Dermis blood vessel endothelial cell (primary cell): ENCODE measurements around the gene UQCC2. TPM values are rescaled to one million over a fixed set of nuclear protein-coding genes. Genes with fewer than 3 reads are reported as not detected.

Experiments used
- DNase-seq: peaks from one replicate; pipeline ENCODE4 v3.0.0; 2010
- total RNA-seq: library from RNA; depleted of rRNA; stranded (reverse); fragments of >200 nt; gene quantifications from 2 replicates; pipeline ENCODE4 v1.2.3, GENCODE V29; 2014

The UQCC2 gene
- total RNA-seq, 1 donor from 2014 or later: 12.3 TPM

- peak; percentile 83 for DNase-seq
Measured at GRCh38 chr6:33744001-33744848, 32.7 kb upstream of the UQCC2 start.

GRCh38 chr6:33742837-33743236 is 31.3 kb upstream of the UQCC2 start:
- no peak for DNase-seq

DNA sequence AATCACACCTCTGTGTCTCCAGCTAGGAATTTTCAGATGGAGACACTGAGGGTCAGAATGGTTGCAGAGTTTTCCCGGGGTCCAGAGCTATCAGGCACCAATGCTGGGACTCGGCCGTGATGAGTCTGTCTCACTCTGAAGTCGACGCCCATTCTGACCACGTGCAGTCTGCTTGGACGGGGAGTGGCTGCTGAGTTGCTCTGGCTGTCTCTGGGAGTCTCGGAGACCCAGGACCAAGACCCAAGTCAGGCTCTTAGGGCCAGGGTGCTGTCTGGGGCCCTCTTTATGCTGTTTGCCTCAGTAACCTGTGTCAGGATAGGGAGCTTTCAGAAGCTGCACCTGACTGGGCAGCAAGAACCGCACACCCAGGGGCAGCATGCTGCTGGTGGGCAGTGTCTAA is 30.6 kb upstream of the UQCC2 start:
- peak; percentile 5 for DNase-seq

DNA sequence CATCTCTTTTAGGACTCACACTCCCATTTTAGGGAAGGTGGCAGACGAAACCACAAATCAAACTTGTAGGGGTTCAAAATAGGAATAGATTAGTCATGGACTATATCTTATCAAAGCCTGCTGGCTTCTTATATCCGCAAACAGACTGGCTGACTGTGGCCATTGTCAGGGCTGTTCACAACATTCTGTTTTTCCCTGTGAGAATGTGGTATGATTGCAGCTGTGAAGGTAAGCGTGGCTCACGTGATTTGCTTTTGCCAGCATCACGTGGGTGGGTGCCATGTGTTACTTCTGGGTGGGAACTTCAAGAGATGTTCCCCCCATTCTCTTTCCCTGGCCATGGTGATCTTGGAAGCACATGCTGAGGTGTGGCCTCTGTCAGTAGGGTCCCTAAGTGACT is 29.3 kb upstream of the UQCC2 start:
- no peak for DNase-seq

DNA sequence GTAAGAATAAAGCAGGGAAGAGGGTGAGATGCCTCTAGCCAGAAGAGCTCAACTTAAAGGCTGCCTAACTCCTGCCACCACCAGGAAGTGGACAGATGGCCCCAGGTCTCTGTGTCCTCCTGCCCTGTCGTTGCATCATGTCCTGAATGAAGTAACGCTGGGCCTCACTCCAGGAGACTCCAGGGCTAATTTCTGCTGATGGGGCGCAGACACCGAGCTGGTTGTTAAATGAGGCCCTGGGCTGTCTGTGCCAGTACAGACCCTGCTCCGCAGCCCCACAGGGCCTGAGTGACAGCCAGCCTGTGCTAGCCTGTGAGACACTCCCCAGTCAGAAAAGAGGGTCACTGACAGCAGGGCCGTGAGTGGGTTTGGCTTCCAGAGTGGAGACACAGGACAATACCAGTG is 28.7 kb upstream of the UQCC2 start:
- no peak for DNase-seq

GRCh38 chr6:33739571-33739970 is 28.1 kb upstream of the UQCC2 start:
- no peak for DNase-seq

DNA sequence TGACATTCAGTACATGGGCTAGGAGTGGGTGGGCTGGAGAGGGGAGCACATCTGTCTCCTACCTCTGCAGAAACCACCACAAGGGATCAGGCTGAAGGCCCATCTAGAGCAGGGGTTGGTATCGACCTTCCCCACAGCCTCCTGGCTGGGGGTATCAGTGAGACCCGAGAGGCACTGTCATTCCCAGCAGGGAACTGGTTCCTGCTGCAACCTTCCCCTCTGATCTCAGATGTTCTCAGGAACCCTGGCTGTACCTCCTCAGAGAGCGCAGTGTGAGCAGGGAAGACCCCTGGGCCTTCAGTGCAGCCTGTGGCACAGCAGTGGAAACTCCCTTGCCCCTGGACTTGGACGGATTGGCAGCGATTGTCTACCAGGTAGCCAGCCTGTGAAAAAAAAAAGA is 27.4 kb upstream of the UQCC2 start:
- DNase-seq: no peak

- DNase-seq: no peak
Measured at GRCh38 chr6:33738153-33738552, 26.7 kb upstream of the UQCC2 start.

DNA sequence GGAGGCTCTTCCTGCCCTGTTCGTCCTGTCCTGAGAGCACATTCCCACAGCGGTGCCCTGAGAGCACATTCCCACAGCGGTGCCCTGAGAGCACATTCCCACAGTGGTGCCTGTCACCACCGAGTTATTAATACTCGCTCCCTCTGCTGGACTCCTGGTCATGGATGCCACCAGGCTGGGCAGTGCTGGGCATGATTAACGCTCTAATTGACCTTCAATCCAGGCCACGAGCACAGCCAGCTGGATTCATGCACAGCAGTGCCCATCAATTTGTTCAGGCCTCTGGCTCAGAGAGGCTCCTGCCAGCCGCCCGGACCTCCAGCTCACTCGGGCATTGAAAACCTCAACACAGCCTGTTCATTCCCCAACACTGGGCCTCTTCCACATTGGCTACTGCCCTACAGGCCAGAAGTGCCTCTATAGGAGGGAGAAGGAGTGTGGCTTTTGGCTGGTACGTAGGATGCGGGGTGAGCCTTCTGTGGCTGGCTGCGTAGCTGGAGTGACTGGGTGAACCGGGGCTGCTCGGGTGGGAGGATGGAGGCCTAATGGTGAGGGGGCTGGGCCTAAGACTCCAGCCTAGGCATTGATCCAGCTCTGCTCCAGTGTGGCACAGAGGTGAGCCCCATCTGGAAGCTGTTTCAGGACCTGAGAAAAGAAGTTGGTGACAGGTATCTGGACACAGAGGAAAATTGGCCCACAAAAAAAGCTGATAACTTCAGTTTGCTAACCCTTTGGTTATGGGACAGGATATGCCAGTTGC is 25.9 kb upstream of the UQCC2 start:
- no peak for DNase-seq

DNA sequence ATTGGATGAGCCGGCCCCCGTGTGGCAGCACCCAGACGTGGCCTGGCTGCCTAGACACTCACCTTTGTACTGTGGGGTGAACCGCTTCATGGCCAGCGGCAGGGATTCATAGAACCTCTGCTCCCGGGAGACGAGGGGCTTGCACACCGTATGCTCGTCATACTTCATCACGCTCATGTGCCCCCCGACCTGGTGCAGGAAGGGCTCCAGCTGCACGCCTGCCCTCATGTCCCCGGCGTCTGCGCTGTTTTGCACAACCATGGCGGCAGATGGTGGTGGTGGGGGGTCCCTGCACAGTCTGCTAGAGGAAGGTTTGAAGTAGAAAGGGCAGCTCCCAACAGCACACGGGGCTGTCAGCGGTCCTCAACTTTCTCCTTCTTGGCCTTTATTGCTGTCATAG is 23.7 kb upstream of the UQCC2 start:
- DNase-seq: no peak

- DNase-seq: no peak
Measured at GRCh38 chr6:33733709-33734007, 22.2 kb upstream of the UQCC2 start.

- DNase-seq: no peak
Measured at GRCh38 chr6:33732817-33733708, 21.6 kb upstream of the UQCC2 start.

DNA sequence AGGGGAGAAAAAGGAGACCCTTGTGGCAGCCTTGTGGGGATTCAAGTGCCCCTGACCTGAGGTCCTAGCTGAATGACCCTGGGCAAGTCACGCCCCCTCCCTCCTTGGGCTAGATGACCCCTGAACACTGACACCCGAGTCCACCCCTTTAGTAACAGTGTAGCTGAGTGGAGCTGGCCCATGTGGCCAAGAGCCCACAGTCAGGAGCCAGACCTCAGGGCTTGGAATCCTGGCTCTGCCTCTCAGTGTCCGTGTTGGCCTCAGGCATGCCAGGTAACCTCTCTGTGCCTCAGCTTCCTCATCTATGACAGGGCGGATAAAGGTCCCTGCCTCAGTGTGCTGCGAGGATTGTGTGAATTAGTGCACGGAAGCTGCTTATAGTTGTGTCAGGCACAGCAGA is 20.9 kb upstream of the UQCC2 start:
- DNase-seq: no peak

DNA sequence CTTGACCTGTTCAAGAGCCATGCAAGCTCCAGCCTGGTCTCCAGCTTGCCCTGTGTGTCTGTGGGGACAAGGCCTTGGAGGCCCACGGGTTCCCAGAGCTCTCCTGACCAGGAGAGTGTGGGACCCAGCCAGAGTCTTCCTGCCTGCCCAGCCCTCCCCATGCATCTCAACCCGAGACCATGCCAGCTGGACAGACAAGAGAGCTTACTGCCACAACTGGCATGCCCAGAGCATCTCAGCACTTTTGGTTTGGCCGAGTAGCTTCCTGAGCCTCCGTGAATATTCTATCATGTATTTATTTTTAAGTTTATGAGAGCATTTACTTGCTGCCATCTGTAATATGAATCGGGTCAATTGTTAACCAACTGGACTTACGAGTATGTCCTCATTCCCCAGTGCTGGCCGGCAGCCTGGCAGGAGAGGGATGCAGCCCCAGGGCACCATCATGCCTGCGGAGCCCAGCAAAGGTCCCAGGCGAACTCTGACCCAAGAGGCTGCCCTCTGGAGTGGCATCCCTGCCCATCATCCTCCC is 20.3 kb upstream of the UQCC2 start:
- DNase-seq: no peak

DNA sequence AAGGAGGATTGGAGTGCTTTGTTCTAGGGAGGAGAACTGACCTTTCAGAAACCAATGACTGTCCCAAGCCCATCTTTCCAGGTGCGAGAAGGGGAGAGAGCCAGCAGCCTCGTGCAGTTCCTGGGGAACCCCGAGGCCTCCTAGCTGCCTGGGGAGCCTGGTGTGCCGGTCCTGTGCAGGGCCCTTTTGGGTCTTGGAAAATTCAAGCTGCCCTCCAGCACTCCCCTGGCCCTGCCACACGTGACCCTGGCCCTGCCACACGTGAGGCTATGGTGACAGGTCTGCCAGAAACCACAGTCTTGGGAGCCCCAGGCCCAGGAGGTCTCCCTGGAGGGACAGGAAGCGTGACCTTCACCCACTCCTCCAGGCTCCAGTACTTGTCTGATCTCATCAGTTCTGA is 19.5 kb upstream of the UQCC2 start:
- DNase-seq: no peak

GRCh38 chr6:33730611-33731010 is 19.1 kb upstream of the UQCC2 start:
- DNase-seq: no peak

- DNase-seq: no peak
Measured at GRCh38 chr6:33729059-33729458, 17.6 kb upstream of the UQCC2 start.

DNA sequence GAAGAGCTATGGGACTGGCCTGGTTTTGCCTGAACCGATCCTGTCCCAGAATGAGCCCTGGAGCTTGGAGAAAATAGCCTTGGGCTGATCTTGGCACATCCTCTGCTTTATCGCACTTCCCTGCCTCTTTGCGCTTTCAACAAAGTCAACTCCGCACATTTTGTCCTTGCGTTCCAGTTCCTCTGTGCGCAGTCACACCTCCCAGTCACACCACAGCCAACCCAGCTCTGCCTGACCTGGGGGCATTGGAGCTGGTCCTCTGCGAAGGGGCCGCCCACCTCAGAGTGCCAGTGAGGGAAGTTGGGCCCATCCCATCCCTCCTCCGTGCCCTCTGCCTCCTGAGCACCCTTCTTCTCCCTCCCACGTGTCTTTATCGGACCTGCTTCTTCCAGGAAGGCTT is 16.9 kb upstream of the UQCC2 start:
- DNase-seq: no peak

DNA sequence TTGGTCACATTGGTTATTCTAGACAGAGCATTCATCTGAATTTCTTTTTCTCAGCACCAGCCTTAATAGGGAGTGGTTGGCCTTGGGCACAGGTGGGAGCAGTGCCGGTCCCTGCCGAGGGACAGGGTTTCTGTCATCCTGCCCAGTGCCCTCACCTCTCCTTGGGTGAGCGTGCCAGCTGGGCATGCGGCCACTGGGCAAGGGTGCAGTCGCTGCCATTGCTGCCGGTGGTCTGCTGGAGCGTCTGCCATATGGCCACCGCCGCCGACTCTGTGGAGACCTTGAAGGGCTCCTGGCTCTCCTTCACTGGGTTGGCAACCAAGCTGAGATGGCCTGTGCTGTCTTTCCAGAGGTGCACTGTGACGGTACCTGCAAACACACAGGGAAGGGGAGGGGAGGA is 16.4 kb upstream of the UQCC2 start:
- no peak for DNase-seq

- DNase-seq: no peak
Measured at GRCh38 chr6:33727126-33727525, 15.6 kb upstream of the UQCC2 start.

GRCh38 chr6:33726696-33727095 is 15.2 kb upstream of the UQCC2 start:
- DNase-seq: no peak

DNA sequence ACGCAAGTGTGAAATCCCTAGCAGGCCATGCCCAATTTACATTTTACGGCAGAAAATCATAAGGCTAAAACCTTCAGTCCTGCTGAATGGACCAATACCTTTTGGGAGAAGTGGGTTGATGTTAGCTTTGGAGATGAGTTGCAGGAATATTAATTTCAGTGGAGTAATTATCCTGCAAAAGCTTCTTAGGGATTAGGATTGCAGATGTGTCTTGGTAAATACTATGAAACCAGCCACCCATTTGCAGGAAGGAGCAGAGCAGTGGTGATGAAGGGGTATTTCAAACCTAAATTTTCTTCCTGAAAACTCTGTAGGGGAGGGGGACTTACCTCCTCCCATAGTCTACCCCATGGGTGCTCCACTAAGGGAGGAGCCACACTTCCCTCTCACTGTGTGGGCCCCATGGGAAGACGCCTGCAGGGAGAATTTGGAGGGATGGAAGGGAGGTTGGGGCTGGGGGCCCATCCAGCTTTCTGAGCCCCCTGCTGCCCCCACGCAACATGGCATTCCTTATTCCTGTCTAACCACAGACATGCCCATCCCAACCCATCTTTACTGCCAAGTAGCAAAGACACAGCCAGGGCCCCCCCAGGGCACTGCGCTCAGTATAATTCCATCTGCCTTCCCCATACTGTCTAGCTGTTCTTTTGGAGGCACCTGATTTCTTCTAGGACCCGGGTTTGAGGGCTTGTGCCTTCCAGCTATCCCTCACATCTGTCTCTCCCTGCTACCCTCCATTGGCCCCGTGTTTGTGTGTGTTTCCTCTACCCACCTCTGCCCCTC is 14.6 kb upstream of the UQCC2 start:
- no peak for DNase-seq
